HCT116 (cell line): ENCODE measurements around the gene PCNX1. TPM values are rescaled to one million over a fixed set of nuclear protein-coding genes. Genes with fewer than 3 reads are reported as not detected.

ENCODE experiments used
- ATAC-seq: fragments of 200-7000 bp; cut with Tn5 transposase; 2 replicates; pipeline ENCODE4 v1.9.1; 2020; ENCODE audit warnings: mild to moderate bottlenecking, moderate library complexity
- BruUV-seq: library from RNA; stranded (reverse); fragments of 400-500 nt; replicated peaks from 2 replicates; lab custom pipeline; 2021; lab: Mats Ljungman, UMichigan
- CTCF ChIA-PET: fragments of 300-600 bp; sonication (Branson Sonifier 250); formaldehyde crosslinking; loops from one replicate; lab custom pipeline; 2021; ENCODE audit warnings: antibody characterized with exemption; lab: Charles Lee
- POLR2A ChIA-PET: fragments of 300-600, 350-600 bp; sonication (Branson Sonifier 250); formaldehyde crosslinking; loops from one replicate; lab custom pipeline; 2021; ENCODE audit warnings: antibody characterized with exemption; lab: Charles Lee
- RAD21 ChIA-PET, 2 experiments: fragments of 300-600 bp; sonication (Branson Sonifier 250); formaldehyde crosslinking; loops; one replicate each; lab custom pipeline; 2023; ENCODE audit warnings: low total read pairs in 2 of 2; ENCODE audit not compliant: uncharacterized antibody in 2 of 2, unreplicated experiment in 2 of 2, low non-redundant PET in 1 of 2; lab: Charles Lee
- DNase-seq: peaks from one replicate; pipeline ENCODE4 v3.0.0-alpha.2; 2010; ENCODE audit warnings: low read depth, low spot score
- H2AFZ ChIP-seq: fragments of 200-600 bp; shearing (Covaris generic), sonication (generic); 2 replicates; pipeline ENCODE4 v1.6.1; 2017; ENCODE audit warnings: low read depth, mixed run types, mixed read lengths, antibody characterized with exemption, low read length; ENCODE audit not compliant: poor library complexity, severe bottlenecking
- H3K27ac ChIP-seq: 2 replicates; pipeline ENCODE4 v1.5.1; 2012; ENCODE audit warnings: low read depth, low read length
- H3K27me3 ChIP-seq: fragments of 200-600 bp; sonication (generic); 2 replicates; pipeline ENCODE4 v1.6.1; 2016; ENCODE audit warnings: mixed run types, low read length, mixed read lengths; ENCODE audit not compliant: insufficient read depth
- H3K36me3 ChIP-seq, 2 experiments: fragments of 200-500 bp in 1 of 2; fragments of 200-600 bp in 1 of 2; sonication (Bioruptor generic) in 1 of 2; sonication (generic) in 1 of 2; 2 replicates each; pipeline versions ENCODE4 v1.5.1 to v1.6.1; 2014 to 2016; ENCODE audit warnings: low read length in 2 of 2, inconsistent platforms in 1 of 2, mixed read lengths in 1 of 2, mixed run types in 1 of 2; ENCODE audit not compliant: insufficient read depth in 2 of 2, control insufficient read depth in 1 of 2
- H3K4me1 ChIP-seq, 2 experiments: fragments of 200-600 bp in 1 of 2; sonication (generic) in 1 of 2; 2 replicates each; pipeline versions ENCODE4 v1.5.1 to v1.6.1; 2012 to 2017; ENCODE audit warnings: low read length in 2 of 2, inconsistent platforms in 1 of 2, mild to moderate bottlenecking in 1 of 2, mixed read lengths in 1 of 2, mixed run types in 1 of 2, moderate library complexity in 1 of 2; ENCODE audit not compliant: insufficient read depth in 2 of 2, control insufficient read depth in 1 of 2
- H3K4me2 ChIP-seq: fragments of 200-600 bp; sonication (generic); 2 replicates; pipeline ENCODE4 v1.6.1; 2017; ENCODE audit warnings: mixed run types, low read length, mixed read lengths
- H3K4me3 ChIP-seq, 2 experiments: fragments of 200-600 bp in 1 of 2; sonication (generic) in 1 of 2; replicated peaks in 1 of 2; 2 replicates each; pipeline ENCODE4 v1.5.1; 2011 to 2016; ENCODE audit warnings: low read length in 2 of 2, control low read depth in 1 of 2, low read depth in 1 of 2, mild to moderate bottlenecking in 1 of 2, mixed read lengths in 1 of 2, mixed run types in 1 of 2
- H3K79me2 ChIP-seq: fragments of 200-600 bp; sonication (generic); 2 replicates; pipeline ENCODE4 v1.6.1; 2017; ENCODE audit warnings: mild to moderate bottlenecking, mixed run types, low read length, moderate library complexity, mixed read lengths; ENCODE audit not compliant: insufficient read depth
- H3K9ac ChIP-seq: fragments of 200-600 bp; sonication (generic); 2 replicates; pipeline ENCODE4 v1.6.1; 2016; ENCODE audit warnings: low read length, mixed read lengths
- H3K9me2 ChIP-seq: fragments of 200-600 bp; sonication (generic), shearing (Covaris generic); 2 replicates; pipeline ENCODE4 v1.6.1; 2017; ENCODE audit warnings: mixed run types, mild to moderate bottlenecking, moderate library complexity; ENCODE audit not compliant: insufficient read depth
- H3K9me3 ChIP-seq, 2 experiments: fragments of 200-500 bp in 1 of 2; fragments of 200-600 bp in 1 of 2; sonication (Bioruptor generic) in 1 of 2; sonication (generic) in 1 of 2; 2 replicates each; pipeline ENCODE4 v1.6.1; 2014 to 2017; ENCODE audit warnings: low read length in 2 of 2, mixed read lengths in 2 of 2, inconsistent platforms in 1 of 2, low read depth in 1 of 2, mild to moderate bottlenecking in 1 of 2, mixed run types in 1 of 2, moderate library complexity in 1 of 2; ENCODE audit not compliant: control insufficient read depth in 1 of 2, insufficient read depth in 1 of 2
- H4K20me1 ChIP-seq: fragments of 200-600 bp; sonication (generic), shearing (Covaris generic); 2 replicates; pipeline ENCODE4 v1.6.1; 2017; ENCODE audit warnings: mixed run types, mild to moderate bottlenecking, moderate library complexity; ENCODE audit not compliant: insufficient read depth
- ATF3 ChIP-seq: IDR thresholded peaks from 2 replicates; pipeline ENCODE4 v1.6.1; 2012
- CBX3 ChIP-seq: IDR thresholded peaks from 2 replicates; pipeline ENCODE4 v1.6.1; 2012; ENCODE audit warnings: low read depth
- CEBPB ChIP-seq: IDR thresholded peaks from 2 replicates; pipeline ENCODE4 v1.6.1; 2012; ENCODE audit warnings: low read depth
- ELF1 ChIP-seq: IDR thresholded peaks from 2 replicates; pipeline ENCODE4 v1.6.1; 2012; ENCODE audit warnings: low read depth, borderline replicate concordance
- EZH2 ChIP-seq: fragments of 200-600 bp; sonication (generic); IDR thresholded peaks from 2 replicates; pipeline ENCODE4 v1.6.1; 2017; ENCODE audit warnings: antibody characterized with exemption, mixed run types
- EZH2phosphoT487 ChIP-seq: fragments of 200-600 bp; IDR thresholded peaks from 2 replicates; pipeline ENCODE4 v1.6.1; 2018; ENCODE audit warnings: antibody characterized with exemption, borderline replicate concordance
- FOSL1 ChIP-seq: IDR thresholded peaks from 2 replicates; pipeline ENCODE4 v1.6.1; 2012; ENCODE audit warnings: low read depth
- POLR2A ChIP-seq: IDR thresholded peaks from 2 replicates; pipeline ENCODE4 v1.7.0; 2011; ENCODE audit warnings: borderline replicate concordance; ENCODE audit not compliant: insufficient read depth, insufficient read length; ENCODE audit errors: extremely low read depth
- SIN3A ChIP-seq: IDR thresholded peaks from 2 replicates; pipeline ENCODE4 v1.6.1; 2012; ENCODE audit warnings: low read depth
- SRF ChIP-seq: IDR thresholded peaks from 2 replicates; pipeline ENCODE4 v1.6.1; 2012; ENCODE audit warnings: low read depth
- intact Hi-C: fragments of 100-400 bp; cut with micrococcal nuclease; formaldehyde crosslinking; loops from 2 replicates; pipeline ENCODE4 v1.10.0; 2022
- total RNA-seq: library from RNA; stranded (reverse); gene quantifications from one replicate; pipeline ENCODE4 v1.2.1, GENCODE V29; 2021; ENCODE audit not compliant: unreplicated experiment
- TF ChIP-seq, protein P1 (sequence below), 3 experiments: fragments of 200-600 bp in 1 of 3; sonication (generic) in 1 of 3; IDR thresholded peaks in 2 of 3; conservative IDR thresholded peaks in 1 of 3; 2 replicates each; pipeline ENCODE4 v1.5.1; 2012 to 2017; ENCODE audit warnings: low read depth in 2 of 3, low read length in 2 of 3, antibody characterized with exemption in 1 of 3, borderline replicate concordance in 1 of 3, control low read depth in 1 of 3, mild to moderate bottlenecking in 1 of 3, mixed read lengths in 1 of 3, mixed run types in 1 of 3, moderate library complexity in 1 of 3; ENCODE audit not compliant: insufficient read depth in 1 of 3
- TF ChIP-seq, protein P2 (sequence below): IDR thresholded peaks from 2 replicates; pipeline ENCODE4 v1.6.1; 2011; ENCODE audit warnings: mild to moderate bottlenecking, low read length, moderate library complexity; ENCODE audit not compliant: insufficient replicate concordance; ENCODE audit errors: extremely low read depth

PCNX1 gene
- total RNA-seq, 1 experiment from 2014 or later = 52.2 TPM

DNA sequence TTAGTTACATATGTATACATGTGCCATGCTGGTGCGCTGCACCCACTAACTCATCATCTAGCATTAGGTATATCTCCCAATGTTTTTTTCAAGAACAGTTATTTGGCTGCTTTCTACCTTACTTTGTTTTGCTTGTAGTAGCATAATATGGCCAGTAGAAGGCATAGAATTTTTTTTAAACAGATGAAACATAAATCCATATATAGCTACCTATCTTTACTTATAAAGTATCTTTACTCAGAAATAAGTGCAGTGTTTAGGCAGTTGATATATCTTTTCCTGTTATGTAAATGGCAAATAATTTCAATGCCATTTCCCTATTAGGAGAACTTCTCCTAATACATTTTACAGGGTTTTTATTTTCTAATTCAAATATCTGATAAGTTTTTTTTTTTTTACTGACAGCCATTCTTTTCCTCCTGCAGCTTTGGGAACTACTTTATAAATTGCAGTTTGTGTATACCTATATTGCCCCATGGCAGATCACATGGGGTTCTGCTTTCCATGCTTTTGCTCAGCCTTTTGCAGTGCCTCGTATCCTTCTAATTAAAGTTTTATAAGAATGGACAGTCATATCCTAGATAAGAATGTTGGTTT, 143.1 kb downstream of the PCNX1 start:
- DNase-seq (no peak), ATAC-seq (peak; percentile 59; the same call in 1 of the 2 replicates)
- no peak for TF ChIP-seq POLR2A
- TF ChIP-seq, protein P1, sequence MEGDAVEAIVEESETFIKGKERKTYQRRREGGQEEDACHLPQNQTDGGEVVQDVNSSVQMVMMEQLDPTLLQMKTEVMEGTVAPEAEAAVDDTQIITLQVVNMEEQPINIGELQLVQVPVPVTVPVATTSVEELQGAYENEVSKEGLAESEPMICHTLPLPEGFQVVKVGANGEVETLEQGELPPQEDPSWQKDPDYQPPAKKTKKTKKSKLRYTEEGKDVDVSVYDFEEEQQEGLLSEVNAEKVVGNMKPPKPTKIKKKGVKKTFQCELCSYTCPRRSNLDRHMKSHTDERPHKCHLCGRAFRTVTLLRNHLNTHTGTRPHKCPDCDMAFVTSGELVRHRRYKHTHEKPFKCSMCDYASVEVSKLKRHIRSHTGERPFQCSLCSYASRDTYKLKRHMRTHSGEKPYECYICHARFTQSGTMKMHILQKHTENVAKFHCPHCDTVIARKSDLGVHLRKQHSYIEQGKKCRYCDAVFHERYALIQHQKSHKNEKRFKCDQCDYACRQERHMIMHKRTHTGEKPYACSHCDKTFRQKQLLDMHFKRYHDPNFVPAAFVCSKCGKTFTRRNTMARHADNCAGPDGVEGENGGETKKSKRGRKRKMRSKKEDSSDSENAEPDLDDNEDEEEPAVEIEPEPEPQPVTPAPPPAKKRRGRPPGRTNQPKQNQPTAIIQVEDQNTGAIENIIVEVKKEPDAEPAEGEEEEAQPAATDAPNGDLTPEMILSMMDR (IDR thresholded peaks at IDR 0.05 in 2 of 3, conservative IDR thresholded peaks at IDR 0.05 in 1 of 3; ENCODE audit: borderline replicate concordance in 1 of 3, insufficient read depth in 1 of 3, low read depth in 2 of 3, low read length in 2 of 3) = peak in 2 of 3 experiments; percentile 29 to 49; a peak in 3 of 6 replicates
- Histone ChIP-seq H3K9ac (no peak overlapping the region), H2AFZ (no peak overlapping the region), H3K4me3 (no peak overlapping the region), H3K9me3 (no peaks in the 10 kb centered on the region), H3K4me2 (no peak overlapping the region), H3K9me2 (no peaks in the 10 kb centered on the region), H3K36me3 (peaks cover 0 to 6% of the 10 kb centered on the region in 2 experiments; a peak in 1 of 4 replicates), H3K27ac (no peak overlapping the region), H3K79me2 (no peaks in the 10 kb centered on the region), H3K27me3 (no peaks in the 10 kb centered on the region), H4K20me1 (no peaks in the 10 kb centered on the region), H3K4me1 (no peaks in the 10 kb centered on the region)
- intact Hi-C loops = loop anchor here (2.0 kb wide), 1 partner anchor 702 kb away; no protein-coding TSS in a partner anchor
- CTCF ChIA-PET = interaction anchor here (0.7 to 1.3 kb wide), 5 partner anchors 8 to 703 kb away, joined by 3 to 5 read pairs (median 4); no protein-coding TSS in a partner anchor
- POLR2A ChIA-PET = no interaction called here
- RAD21 ChIA-PET = interaction anchor here in 1 of 2 experiments (0.7 kb wide), 1 partner anchor 669 kb away, joined by 5 read pairs; no protein-coding TSS in a partner anchor
- no TSS peak for BruUV-seq

GRCh38 chr14:71054706-71055105, 147.4 kb downstream of the PCNX1 start:
- H3K4me2 ChIP-seq = no peak overlapping the region
- H3K9me2 ChIP-seq = no peaks in the 10 kb centered on the region
- H3K36me3 ChIP-seq = peaks cover 0 to 16% of the 10 kb centered on the region in 2 experiments; a peak in 2 of 4 replicates
- ATAC-seq (no peak), DNase-seq (no peak)
- no peak overlapping the region for H3K9ac ChIP-seq
- ChIA-PET POLR2A (no interaction called here), CTCF (no interaction called here), RAD21 (no interaction called here)
- BruUV-seq = no TSS peak
- intact Hi-C loops = no loop called here
- H3K4me1 ChIP-seq = no peaks in the 10 kb centered on the region
- H3K27ac ChIP-seq = no peak overlapping the region
- no peak overlapping the region for H2AFZ ChIP-seq
- H4K20me1 ChIP-seq = no peaks in the 10 kb centered on the region
- no peak overlapping the region for H3K4me3 ChIP-seq
- H3K9me3 ChIP-seq = no peaks in the 10 kb centered on the region
- no peaks in the 10 kb centered on the region for H3K27me3 ChIP-seq
- no peaks in the 10 kb centered on the region for H3K79me2 ChIP-seq
- no peak for TF ChIP-seq ELF1
- no peak for TF ChIP-seq CEBPB
- TF ChIP-seq, protein P1 (IDR thresholded peaks at IDR 0.05 in 2 of 3, conservative IDR thresholded peaks at IDR 0.05 in 1 of 3; ENCODE audit: borderline replicate concordance in 1 of 3, insufficient read depth in 1 of 3, low read depth in 2 of 3, low read length in 2 of 3) = no peak
- no peak for TF ChIP-seq SIN3A
- TF ChIP-seq, protein P2, sequence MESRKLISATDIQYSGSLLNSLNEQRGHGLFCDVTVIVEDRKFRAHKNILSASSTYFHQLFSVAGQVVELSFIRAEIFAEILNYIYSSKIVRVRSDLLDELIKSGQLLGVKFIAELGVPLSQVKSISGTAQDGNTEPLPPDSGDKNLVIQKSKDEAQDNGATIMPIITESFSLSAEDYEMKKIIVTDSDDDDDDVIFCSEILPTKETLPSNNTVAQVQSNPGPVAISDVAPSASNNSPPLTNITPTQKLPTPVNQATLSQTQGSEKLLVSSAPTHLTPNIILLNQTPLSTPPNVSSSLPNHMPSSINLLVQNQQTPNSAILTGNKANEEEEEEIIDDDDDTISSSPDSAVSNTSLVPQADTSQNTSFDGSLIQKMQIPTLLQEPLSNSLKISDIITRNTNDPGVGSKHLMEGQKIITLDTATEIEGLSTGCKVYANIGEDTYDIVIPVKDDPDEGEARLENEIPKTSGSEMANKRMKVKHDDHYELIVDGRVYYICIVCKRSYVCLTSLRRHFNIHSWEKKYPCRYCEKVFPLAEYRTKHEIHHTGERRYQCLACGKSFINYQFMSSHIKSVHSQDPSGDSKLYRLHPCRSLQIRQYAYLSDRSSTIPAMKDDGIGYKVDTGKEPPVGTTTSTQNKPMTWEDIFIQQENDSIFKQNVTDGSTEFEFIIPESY = no peak
- TF ChIP-seq CBX3 = no peak
- TF ChIP-seq ATF3 = no peak
- no peak for TF ChIP-seq EZH2phosphoT487
- no peak for TF ChIP-seq SRF
- TF ChIP-seq EZH2 = no peak
- TF ChIP-seq FOSL1 = no peak
